HEK293 (cell line): ENCODE measurements around the gene CARM1.
A peak's percentile ranks its signal among the peaks of the same experiment; 100 is the strongest.

Experiments
- CTCF ChIA-PET: fragments of 350-600 bp; formaldehyde crosslinking; extraction: SDS; loops from one replicate; lab custom pipeline; 2021; ENCODE audit warnings: antibody characterized with exemption; lab: Yijun Ruan, JAX
- POLR2A ChIA-PET: fragments of 300-600 bp; formaldehyde crosslinking; extraction: SDS; loops from one replicate; lab custom pipeline; 2020; ENCODE audit warnings: antibody characterized with exemption, inconsistent platforms; lab: Yijun Ruan, JAX
- H3K27ac ChIP-seq: fragments of 200-500 bp; sonication (Bioruptor generic); 2 replicates; pipeline ENCODE4 v1.5.1; 2014; ENCODE audit warnings: low read depth, low read length, control low read depth, inconsistent platforms; ENCODE audit errors: extremely low read depth
- H3K36me3 ChIP-seq, 2 experiments: fragments of 200-500 bp in 1 of 2; sonication (Bioruptor generic) in 1 of 2; 1 replicate in 1 of 2; 2 replicates in 1 of 2; pipeline ENCODE4 v1.5.1; 2014 to 2017; ENCODE audit warnings: inconsistent platforms in 2 of 2, low read length in 2 of 2; ENCODE audit not compliant: control insufficient read depth in 2 of 2, insufficient read depth in 1 of 2
- H3K4me1 ChIP-seq: fragments of 200-500 bp; sonication (Bioruptor generic); 2 replicates; pipeline ENCODE4 v1.5.1; 2014; ENCODE audit warnings: mild to moderate bottlenecking, low read length, inconsistent platforms; ENCODE audit not compliant: control insufficient read depth, insufficient read depth
- H3K4me3 ChIP-seq: 2 replicates; pipeline ENCODE4 v1.5.1; 2011; ENCODE audit warnings: low read depth, mild to moderate bottlenecking, control low read depth, low read length, moderate library complexity
- H3K9me3 ChIP-seq: fragments of 200-500 bp; sonication (Bioruptor generic); 2 replicates; pipeline ENCODE4 v1.5.1; 2014; ENCODE audit warnings: low read depth, low read length, inconsistent platforms; ENCODE audit not compliant: control insufficient read depth, insufficient read depth
- EGR2 ChIP-seq: fragments of 450-650 bp; formaldehyde crosslinking; IDR thresholded peaks from 2 replicates; pipeline ENCODE4 v1.5.1; 2016; ENCODE audit warnings: low read depth, missing biosample characterization, missing genetic modification characterization
- GLIS2 ChIP-seq: fragments of 450-650 bp; formaldehyde crosslinking; IDR thresholded peaks from 2 replicates; pipeline ENCODE4 v1.5.1; 2016; ENCODE audit warnings: missing biosample characterization, missing genetic modification characterization
- KLF8 ChIP-seq: fragments of 450-650 bp; formaldehyde crosslinking; IDR thresholded peaks from 2 replicates; pipeline ENCODE4 v1.5.1; 2016; ENCODE audit warnings: missing biosample characterization, missing genetic modification characterization
- SCRT2 ChIP-seq: fragments of 450-650 bp; formaldehyde crosslinking; IDR thresholded peaks from 2 replicates; pipeline ENCODE4 v1.5.1; 2016; ENCODE audit warnings: missing biosample characterization, missing genetic modification characterization
- ZFHX2 ChIP-seq: fragments of 450-650 bp; formaldehyde crosslinking; conservative IDR thresholded peaks from 2 replicates; pipeline ENCODE4 v1.5.1; 2016; ENCODE audit warnings: missing biosample characterization, missing genetic modification characterization
- ZFP69B ChIP-seq: fragments of 450-650 bp; formaldehyde crosslinking; IDR thresholded peaks from 2 replicates; pipeline ENCODE4 v1.5.1; 2016; ENCODE audit warnings: missing biosample characterization, missing genetic modification characterization
- ZIC2 ChIP-seq: fragments of 450-650 bp; formaldehyde crosslinking; IDR thresholded peaks from 2 replicates; pipeline ENCODE4 v1.5.1; 2016; ENCODE audit warnings: missing biosample characterization, missing genetic modification characterization
- ZNF768 ChIP-seq: fragments of 450-650 bp; formaldehyde crosslinking; IDR thresholded peaks from 2 replicates; pipeline ENCODE4 v1.5.1; 2018; ENCODE audit warnings: missing biosample characterization, mild to moderate bottlenecking, missing genetic modification characterization
- ZNF830 ChIP-seq: fragments of 450-650 bp; IDR thresholded peaks from 2 replicates; pipeline ENCODE4 v1.5.0; 2018; ENCODE audit warnings: missing biosample characterization, missing genetic modification characterization, low read depth, mild to moderate bottlenecking, moderate library complexity
- TF ChIP-seq, protein P1 (sequence below): fragments of 450-650 bp; formaldehyde crosslinking; IDR thresholded peaks from 2 replicates; pipeline ENCODE4 v1.5.1; 2016; ENCODE audit warnings: missing biosample characterization, missing genetic modification characterization
- TF ChIP-seq, protein P2 (sequence below): fragments of 450-650 bp; formaldehyde crosslinking; optimal IDR thresholded peaks from 2 replicates; pipeline ENCODE3; 2016; ENCODE audit warnings: missing biosample characterization, mild to moderate bottlenecking, missing genetic modification characterization
- TF ChIP-seq, protein P3 (sequence below): fragments of 450-650 bp; formaldehyde crosslinking; conservative IDR thresholded peaks from 2 replicates; pipeline ENCODE4 v1.5.1; 2016; ENCODE audit warnings: low read depth, missing biosample characterization, missing genetic modification characterization
- TF ChIP-seq, protein P4 (sequence below): fragments of 450-650 bp; formaldehyde crosslinking; IDR thresholded peaks from 2 replicates; pipeline ENCODE4 v1.5.1; 2016; ENCODE audit warnings: missing biosample characterization, missing genetic modification characterization
- TF ChIP-seq, protein P5 (sequence below): fragments of 450-650 bp; formaldehyde crosslinking; IDR thresholded peaks from 2 replicates; pipeline ENCODE4 v1.5.1; 2016; ENCODE audit warnings: missing biosample characterization, missing genetic modification characterization

Gene CARM1

DNA sequence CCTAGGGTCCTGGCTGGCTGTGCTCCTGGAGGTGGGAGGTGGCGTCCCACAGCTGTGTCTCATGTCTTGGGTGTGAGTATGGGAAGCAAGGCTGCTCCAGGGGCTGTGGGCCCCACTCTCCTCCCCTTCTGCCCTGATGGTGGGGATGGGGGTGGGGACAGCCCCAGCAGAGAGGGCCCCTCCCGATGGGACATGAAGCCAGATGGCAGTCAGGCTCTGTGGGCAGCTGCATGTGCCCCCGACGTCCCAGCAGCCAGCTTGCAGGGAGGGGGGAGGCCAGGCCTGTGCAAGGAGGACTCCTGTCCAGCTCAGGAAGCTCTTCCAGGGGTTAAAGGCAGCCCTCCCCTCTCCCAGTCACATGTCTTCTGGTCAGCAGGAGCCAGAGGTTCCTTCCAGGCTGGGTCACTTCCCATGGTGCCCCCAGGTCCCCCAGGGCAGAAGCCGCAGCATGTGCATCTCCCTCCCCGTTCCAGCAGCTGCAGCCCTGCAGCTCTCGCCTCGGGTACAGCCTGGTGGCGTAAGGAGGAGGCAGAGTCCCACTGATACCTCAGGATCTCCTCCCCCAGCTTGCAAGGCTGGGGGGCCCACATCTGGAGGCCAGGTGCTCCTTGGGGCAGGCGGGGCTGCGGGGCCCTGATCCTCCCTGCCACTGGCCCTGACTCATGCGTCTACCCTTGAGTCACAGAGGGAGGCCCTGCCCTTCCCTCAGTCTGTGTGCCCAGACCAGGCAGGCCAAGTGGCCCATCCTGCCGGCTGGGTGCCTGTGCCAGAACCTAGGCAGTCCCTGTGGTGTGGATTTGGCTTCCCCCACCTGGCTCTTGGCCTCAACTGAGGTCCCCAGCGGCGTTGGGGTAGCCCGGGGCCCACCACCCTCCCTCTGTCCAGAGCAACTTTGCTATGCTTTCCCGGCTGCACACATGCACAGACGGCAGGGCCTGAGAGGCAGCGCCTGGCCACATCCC lies 44.1 kb downstream of the CARM1 start:
- Histone ChIP-seq H3K27ac (no peak overlapping the region), H3K36me3 (peaks cover 0 to 79% of the 10 kb centered on the region in 2 experiments; a peak in 2 of 3 replicates), H3K4me3 (no peak overlapping the region), H3K9me3 (no peaks in the 10 kb centered on the region), H3K4me1 (no peaks in the 10 kb centered on the region)
- TF ChIP-seq, protein P1, sequence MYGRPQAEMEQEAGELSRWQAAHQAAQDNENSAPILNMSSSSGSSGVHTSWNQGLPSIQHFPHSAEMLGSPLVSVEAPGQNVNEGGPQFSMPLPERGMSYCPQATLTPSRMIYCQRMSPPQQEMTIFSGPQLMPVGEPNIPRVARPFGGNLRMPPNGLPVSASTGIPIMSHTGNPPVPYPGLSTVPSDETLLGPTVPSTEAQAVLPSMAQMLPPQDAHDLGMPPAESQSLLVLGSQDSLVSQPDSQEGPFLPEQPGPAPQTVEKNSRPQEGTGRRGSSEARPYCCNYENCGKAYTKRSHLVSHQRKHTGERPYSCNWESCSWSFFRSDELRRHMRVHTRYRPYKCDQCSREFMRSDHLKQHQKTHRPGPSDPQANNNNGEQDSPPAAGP (tag by site-specific recombination), result peak; percentile 80
- TF ChIP-seq ZFP69B (tag by site-specific recombination), result 0 out of 2 replicates have a peak, but pooled peaks have one; percentile 41
- TF ChIP-seq EGR2, result 0 out of 2 replicates have a peak, but pooled peaks have one; percentile 14
- TF ChIP-seq, protein P2, sequence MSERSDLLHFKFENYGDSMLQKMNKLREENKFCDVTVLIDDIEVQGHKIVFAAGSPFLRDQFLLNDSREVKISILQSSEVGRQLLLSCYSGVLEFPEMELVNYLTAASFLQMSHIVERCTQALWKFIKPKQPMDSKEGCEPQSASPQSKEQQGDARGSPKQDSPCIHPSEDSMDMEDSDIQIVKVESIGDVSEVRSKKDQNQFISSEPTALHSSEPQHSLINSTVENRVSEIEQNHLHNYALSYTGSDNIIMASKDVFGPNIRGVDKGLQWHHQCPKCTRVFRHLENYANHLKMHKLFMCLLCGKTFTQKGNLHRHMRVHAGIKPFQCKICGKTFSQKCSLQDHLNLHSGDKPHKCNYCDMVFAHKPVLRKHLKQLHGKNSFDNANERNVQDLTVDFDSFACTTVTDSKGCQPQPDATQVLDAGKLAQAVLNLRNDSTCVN (tag by site-specific recombination), result peak; percentile 5
- peak; percentile 13; the same call in 1 of the 2 replicates for TF ChIP-seq GLIS2
- TF ChIP-seq, protein P3, sequence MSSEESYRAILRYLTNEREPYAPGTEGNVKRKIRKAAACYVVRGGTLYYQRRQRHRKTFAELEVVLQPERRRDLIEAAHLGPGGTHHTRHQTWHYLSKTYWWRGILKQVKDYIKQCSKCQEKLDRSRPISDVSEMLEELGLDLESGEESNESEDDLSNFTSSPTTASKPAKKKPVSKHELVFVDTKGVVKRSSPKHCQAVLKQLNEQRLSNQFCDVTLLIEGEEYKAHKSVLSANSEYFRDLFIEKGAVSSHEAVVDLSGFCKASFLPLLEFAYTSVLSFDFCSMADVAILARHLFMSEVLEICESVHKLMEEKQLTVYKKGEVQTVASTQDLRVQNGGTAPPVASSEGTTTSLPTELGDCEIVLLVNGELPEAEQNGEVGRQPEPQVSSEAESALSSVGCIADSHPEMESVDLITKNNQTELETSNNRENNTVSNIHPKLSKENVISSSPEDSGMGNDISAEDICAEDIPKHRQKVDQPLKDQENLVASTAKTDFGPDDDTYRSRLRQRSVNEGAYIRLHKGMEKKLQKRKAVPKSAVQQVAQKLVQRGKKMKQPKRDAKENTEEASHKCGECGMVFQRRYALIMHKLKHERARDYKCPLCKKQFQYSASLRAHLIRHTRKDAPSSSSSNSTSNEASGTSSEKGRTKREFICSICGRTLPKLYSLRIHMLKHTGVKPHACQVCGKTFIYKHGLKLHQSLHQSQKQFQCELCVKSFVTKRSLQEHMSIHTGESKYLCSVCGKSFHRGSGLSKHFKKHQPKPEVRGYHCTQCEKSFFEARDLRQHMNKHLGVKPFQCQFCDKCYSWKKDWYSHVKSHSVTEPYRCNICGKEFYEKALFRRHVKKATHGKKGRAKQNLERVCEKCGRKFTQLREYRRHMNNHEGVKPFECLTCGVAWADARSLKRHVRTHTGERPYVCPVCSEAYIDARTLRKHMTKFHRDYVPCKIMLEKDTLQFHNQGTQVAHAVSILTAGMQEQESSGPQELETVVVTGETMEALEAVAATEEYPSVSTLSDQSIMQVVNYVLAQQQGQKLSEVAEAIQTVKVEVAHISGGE (tag by site-specific recombination), result no peak
- TF ChIP-seq ZNF830 (tag by site-specific recombination), result no peak
- TF ChIP-seq KLF8, result no peak
- TF ChIP-seq ZIC2, result peak; percentile 49
- TF ChIP-seq, protein P4, sequence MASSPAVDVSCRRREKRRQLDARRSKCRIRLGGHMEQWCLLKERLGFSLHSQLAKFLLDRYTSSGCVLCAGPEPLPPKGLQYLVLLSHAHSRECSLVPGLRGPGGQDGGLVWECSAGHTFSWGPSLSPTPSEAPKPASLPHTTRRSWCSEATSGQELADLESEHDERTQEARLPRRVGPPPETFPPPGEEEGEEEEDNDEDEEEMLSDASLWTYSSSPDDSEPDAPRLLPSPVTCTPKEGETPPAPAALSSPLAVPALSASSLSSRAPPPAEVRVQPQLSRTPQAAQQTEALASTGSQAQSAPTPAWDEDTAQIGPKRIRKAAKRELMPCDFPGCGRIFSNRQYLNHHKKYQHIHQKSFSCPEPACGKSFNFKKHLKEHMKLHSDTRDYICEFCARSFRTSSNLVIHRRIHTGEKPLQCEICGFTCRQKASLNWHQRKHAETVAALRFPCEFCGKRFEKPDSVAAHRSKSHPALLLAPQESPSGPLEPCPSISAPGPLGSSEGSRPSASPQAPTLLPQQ (tag by site-specific recombination), result peak; percentile 87
- TF ChIP-seq ZFHX2 (tag by site-specific recombination), result peak; percentile 15; the same call in 1 of the 2 replicates
- POLR2A ChIA-PET, result no interaction called here
- CTCF ChIA-PET, result interaction anchor here (0.6 to 2.0 kb wide), 3 partner anchors 44 to 211 kb away, joined by 3 to 5 read pairs (median 3); no protein-coding TSS in a partner anchor

DNA sequence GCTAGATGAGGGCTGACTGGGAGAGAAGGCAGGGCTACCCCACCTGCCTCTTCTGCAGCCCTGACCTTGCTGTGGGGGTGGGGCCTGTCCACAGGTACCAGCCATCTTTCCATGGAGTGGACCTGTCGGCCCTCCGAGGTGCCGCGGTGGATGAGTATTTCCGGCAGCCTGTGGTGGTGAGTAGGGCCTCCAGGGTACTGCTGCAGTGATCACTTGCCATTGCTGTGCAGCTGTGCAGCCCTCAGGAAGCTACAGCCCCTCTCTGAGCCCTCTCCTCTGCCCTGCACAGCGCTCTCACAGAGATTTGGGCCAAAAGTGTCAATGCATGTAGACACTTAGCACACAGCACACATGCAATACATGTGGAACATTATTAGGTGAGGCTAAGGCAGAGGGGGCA lies 45.2 kb downstream of the CARM1 start:
- Histone ChIP-seq H3K9me3 (no peaks in the 10 kb centered on the region), H3K27ac (no peak overlapping the region), H3K36me3 (peaks cover 0 to 84% of the 10 kb centered on the region in 2 experiments; a peak in 2 of 3 replicates), H3K4me3 (no peak overlapping the region), H3K4me1 (no peaks in the 10 kb centered on the region)
- CTCF ChIA-PET, result interaction anchor here (0.6 to 2.0 kb wide), 2 partner anchors 46 to 210 kb away, joined by 3 to 5 read pairs; no protein-coding TSS in a partner anchor
- POLR2A ChIA-PET, result interaction anchor here (0.5 kb wide), 1 partner anchor 42 kb away, joined by 4 read pairs; no protein-coding TSS in a partner anchor
- TF ChIP-seq SCRT2 (tag by site-specific recombination) (0 out of 2 replicates have a peak, but pooled peaks have one; percentile 34), ZNF768 (tag by site-specific recombination) (peak; percentile 87; the same call in 1 of the 2 replicates)
- TF ChIP-seq, protein P5, sequence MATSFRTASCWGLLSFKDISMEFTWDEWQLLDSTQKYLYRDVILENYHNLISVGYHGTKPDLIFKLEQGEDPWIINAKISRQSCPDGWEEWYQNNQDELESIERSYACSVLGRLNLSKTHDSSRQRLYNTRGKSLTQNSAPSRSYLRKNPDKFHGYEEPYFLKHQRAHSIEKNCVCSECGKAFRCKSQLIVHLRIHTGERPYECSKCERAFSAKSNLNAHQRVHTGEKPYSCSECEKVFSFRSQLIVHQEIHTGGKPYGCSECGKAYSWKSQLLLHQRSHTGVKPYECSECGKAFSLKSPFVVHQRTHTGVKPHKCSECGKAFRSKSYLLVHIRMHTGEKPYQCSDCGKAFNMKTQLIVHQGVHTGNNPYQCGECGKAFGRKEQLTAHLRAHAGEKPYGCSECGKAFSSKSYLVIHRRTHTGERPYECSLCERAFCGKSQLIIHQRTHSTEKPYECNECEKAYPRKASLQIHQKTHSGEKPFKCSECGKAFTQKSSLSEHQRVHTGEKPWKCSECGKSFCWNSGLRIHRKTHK (tag by site-specific recombination), result no peak
